G401.6 (cell line): ENCODE results near the gene KCNH2.

ENCODE experiments used
- FAIRE-seq: peaks from 2 replicates; lab custom pipeline; 2012; peaks lifted over from hg19 to GRCh38; lab: Jason Lieb, UNC

KCNH2 gene

GRCh38 chr7:150973571-150974451 lies 4.3 kb downstream of the KCNH2 start:
- FAIRE-seq, result no peak

DNA sequence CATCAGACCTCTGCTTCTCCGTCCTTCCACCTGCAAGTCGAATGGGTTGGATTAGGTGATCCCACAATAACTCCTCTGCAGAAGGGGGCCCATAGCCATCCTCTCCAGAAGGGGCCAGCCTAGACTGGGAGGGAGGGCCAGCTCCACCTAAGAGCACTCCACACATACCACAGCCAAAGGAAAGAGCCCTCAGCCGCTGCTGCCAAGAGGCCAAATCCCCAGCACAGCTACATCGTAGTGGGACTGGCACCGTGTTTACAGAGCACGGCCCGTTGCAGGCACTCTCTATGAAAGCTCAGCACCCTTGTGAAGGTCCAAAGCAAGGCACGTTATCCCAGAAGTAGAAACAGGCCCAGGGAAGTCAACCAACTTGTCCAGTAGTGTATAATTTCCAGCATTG lies 5.4 kb downstream of the KCNH2 start:
- FAIRE-seq, result no peak

- FAIRE-seq, result no peak
These were observed 6.1 kb downstream of the KCNH2 start for GRCh38 chr7:150972023-150972468.

DNA sequence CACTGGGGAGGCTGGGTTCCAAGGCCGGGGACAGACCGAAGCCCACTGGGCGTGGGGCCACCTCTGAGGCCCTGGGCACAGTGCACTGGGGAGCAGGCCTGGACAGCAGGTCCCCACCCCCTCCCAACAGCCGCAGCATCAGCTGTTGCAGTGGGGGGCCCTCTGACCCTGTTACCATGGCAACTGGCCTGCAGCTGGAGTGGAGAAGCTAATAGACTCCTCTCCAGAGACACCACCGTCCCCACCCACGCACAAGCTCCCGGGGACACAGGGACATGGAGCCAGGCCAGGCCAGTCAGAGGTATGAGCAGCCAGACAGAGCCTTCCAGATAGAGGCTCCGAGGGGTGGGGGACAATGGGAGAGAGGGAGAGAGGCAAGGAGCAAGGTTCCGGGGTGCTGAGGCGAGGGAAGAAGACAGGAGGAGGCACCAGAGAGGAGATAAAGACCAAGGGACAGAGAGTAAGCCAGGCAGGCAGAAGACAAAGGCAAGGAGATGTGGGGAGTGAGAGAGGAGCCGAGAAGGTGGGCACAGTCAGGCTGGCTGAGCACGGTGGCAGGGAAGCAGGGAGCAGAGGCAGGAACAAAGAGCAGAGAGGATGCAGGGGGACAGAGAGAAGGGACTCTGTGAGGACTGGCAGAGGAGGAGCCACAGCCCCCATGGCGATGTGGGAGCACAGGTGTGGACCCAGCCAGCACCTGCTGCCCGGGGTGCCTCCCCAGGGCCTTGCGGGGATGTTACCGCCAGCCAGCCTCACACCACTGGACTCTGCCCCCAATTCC lies 6.7 kb downstream of the KCNH2 start:
- FAIRE-seq, result no peak

- no peak for FAIRE-seq
These were observed 7.7 kb downstream of the KCNH2 start for GRCh38 chr7:150970424-150970823.

- no peak for FAIRE-seq
These were observed 8.6 kb downstream of the KCNH2 start for GRCh38 chr7:150969475-150969874.

GRCh38 chr7:150968734-150969372 lies 9.3 kb downstream of the KCNH2 start:
- no peak for FAIRE-seq

DNA sequence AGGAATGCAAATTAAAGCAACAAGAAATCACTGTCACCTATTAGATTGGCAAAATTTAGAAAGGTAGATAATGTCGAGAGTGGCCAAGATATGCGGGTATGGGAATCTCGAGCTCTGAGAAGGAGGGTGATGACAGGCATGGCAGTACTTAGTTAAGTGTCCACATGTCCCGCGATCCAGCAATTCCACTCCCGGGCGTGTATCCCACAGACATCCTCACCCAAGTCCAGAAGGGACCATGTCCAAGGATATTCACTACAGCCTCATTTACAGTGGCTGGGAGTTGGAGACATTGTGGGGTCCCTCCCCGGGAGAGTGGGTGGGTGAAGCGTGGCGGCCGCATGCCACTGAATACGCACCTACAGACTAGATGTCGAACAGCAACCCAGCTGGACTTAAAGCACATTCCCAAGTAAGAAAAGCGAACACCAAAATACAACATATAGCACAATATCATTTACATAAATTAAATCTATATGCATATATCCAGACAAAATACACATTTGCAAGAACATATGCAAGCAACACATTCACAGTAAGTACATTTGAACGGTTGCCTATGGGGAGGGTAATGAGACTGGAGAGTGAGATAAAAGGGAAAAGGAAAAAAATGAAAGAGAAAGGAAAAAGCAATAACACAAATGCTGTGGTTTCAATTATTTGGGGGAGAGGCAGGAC lies 9.9 kb downstream of the KCNH2 start:
- FAIRE-seq, result no peak

DNA sequence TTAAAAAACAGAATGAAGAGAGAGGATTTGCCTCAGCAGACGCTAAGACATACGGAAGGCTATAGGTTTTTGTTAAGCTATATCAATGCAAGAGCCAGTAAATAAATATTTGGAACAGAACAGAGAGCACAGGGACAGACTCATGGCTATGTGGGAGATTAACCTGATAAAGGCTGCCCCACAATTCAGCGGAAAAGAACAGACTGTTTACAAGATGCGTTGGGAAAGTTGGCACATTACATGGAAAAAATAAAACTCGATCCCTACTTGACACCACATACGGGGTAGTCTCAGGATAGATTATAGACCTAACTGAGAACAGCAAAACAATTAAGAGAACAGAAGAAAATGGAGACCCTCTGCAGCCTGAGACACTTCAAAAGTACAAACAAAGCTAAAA lies 10.8 kb downstream of the KCNH2 start:
- FAIRE-seq, result no peak

- FAIRE-seq, result no peak
These were observed 12.1 kb downstream of the KCNH2 start for GRCh38 chr7:150966002-150966401.

- FAIRE-seq, result no peak
These were observed 12.8 kb downstream of the KCNH2 start for GRCh38 chr7:150965273-150965830.

GRCh38 chr7:150964593-150965111 lies 13.5 kb downstream of the KCNH2 start:
- FAIRE-seq, result no peak

- no peak for FAIRE-seq
These were observed 14.2 kb downstream of the KCNH2 start for GRCh38 chr7:150963707-150964559.

DNA sequence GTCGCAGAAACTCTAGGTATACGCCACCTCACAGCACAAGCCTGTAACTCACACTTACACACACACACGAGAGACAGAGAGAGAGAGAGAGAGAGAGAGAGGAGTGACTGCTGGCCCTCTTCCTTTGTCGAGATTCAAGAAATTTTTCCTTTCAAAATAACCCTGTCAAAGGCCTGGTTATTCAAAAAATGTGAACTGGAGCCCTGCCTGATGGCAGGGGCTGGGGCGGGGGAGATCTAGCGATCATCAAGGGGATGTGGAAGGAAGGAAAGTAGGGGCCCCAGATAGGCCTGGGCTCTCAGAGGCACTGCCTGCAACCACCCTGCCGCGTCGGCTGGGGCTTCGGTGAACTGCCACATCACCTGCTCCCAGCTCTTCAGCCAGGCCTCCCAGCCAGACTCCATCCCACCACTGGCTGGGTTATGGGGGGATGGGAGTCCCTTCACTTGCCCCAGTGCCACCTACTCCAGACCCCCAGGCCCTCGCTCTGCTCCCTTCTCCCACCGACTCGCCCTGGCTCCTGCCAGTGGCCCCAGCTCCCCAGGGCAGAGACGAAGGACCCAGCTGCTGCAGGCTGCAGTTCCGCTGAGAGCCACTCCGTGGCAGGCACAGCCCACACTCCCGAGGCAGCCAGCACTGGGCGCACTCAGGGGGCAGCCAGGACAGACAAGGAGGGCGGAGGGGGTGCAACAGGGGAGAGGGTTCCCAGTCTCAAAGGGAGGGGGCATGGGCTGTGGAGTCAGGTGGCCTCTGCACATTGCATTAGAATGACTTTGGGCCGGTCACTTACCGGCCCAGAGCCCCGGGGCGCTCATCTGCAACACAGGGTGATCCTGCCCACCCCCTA lies 15.3 kb downstream of the KCNH2 start:
- no peak for FAIRE-seq

GRCh38 chr7:150962290-150962552 lies 15.9 kb downstream of the KCNH2 start:
- no peak for FAIRE-seq

GRCh38 chr7:150961510-150962289 lies 16.4 kb downstream of the KCNH2 start:
- no peak for FAIRE-seq

DNA sequence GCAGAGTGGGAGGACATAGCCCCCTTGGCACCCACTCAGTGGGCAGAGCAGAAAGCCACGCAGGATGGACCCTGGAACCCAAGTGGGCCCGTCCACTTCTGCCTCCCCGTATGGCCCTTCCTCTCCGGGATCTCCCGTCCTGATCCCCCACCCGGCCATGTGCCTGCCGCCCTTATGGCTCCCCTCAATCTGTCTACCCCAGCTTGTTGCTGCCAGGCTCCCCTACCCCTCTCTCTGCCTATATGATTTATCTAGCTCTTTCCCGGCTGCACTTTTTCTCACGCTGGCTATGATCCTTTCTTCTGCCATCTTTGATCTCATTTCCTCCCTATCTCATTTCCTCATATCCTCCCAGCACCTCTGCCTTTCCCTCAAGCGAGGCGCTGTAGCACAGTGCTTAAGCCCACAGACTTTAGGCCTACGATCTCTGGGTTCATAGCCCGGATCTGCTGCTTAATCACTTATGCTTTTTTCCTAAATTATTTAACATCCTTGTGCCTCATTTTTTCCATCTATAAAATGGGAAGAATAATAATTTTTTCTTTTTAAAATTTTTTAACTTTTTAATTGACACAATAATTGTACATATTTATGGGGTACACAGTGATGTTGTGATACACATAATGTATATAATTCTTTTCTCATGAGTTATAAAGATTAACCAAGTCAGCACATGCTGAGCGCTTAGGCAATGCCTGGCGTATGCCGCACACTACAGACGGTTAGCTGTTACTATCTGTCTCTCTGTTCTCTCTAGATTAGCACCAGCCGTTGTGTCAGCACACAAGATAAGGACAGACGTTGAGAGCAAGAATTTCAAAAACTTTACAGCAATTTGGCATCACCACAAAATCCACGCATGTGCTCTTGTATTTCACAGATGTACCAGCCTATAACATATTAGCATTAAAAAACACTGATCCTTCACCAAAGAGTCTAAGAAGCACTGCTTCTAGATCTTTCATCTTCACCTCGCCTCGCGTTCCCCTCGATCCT lies 18.1 kb downstream of the KCNH2 start:
- FAIRE-seq, result no peak

GRCh38 chr7:150959081-150959480 lies 19.0 kb downstream of the KCNH2 start:
- no peak for FAIRE-seq
